OCI-LY3 (cell line): ENCODE data around the gene USP30.

Experiments used
- H2AFZ ChIP-seq: fragments of 200-600, 300-600 bp; shearing (Covaris generic); 2 replicates; pipeline ENCODE4 v1.6.0; 2014; ENCODE audit warnings: antibody characterized with exemption, low read depth, low read length
- H3K27ac ChIP-seq: fragments of 200-600, 300-600 bp; sonication (generic); 2 replicates; pipeline ENCODE4 v1.5.1; 2014; ENCODE audit warnings: mild to moderate bottlenecking, low read length, moderate library complexity, mixed read lengths
- H3K27me3 ChIP-seq: fragments of 200-600, 300-600 bp; sonication (generic); 2 replicates; pipeline ENCODE4 v1.6.1; 2014; ENCODE audit warnings: low read depth, low read length, mixed read lengths
- H3K36me3 ChIP-seq: fragments of 200-600, 300-600 bp; sonication (generic); replicated peaks from 2 replicates; pipeline ENCODE3; 2014; ENCODE audit warnings: low read depth, low read length, mixed read lengths
- H3K4me1 ChIP-seq: fragments of 300-600, 200-600 bp; sonication (generic); 2 replicates; pipeline ENCODE4 v1.6.1; 2014; ENCODE audit warnings: low read length, mixed read lengths
- H3K4me2 ChIP-seq: fragments of 200-600, 300-600 bp; sonication (generic); 2 replicates; pipeline ENCODE4 v1.6.1; 2014; ENCODE audit warnings: low read length, mixed read lengths
- H3K4me3 ChIP-seq: fragments of 300-600, 200-600 bp; sonication (generic); 2 replicates; pipeline ENCODE4 v1.5.1; 2014; ENCODE audit warnings: antibody characterized with exemption, mild to moderate bottlenecking, low read length, moderate library complexity
- H3K79me2 ChIP-seq: fragments of 300-600, 200-600 bp; shearing (Covaris generic); 2 replicates; pipeline ENCODE4 v1.6.1; 2014; ENCODE audit warnings: mild to moderate bottlenecking, low read length, mixed read lengths
- H3K9ac ChIP-seq: fragments of 300-600, 200-600 bp; shearing (Covaris generic); 2 replicates; pipeline ENCODE4 v1.6.0; 2014; ENCODE audit warnings: mild to moderate bottlenecking, low read length, moderate library complexity
- H3K9me3 ChIP-seq: fragments of 200-600, 300-600 bp; shearing (Covaris generic); 2 replicates; pipeline ENCODE4 v1.6.1; 2014; ENCODE audit warnings: low read length, mixed read lengths; ENCODE audit not compliant: insufficient read depth
- H4K20me1 ChIP-seq: fragments of 200-600, 300-600 bp; sonication (generic); 2 replicates; pipeline ENCODE4 v1.6.1; 2016; ENCODE audit warnings: low read length, mixed read lengths; ENCODE audit not compliant: insufficient read depth
- CTCF ChIP-seq: fragments of 200-600, 300-600 bp; sonication (generic); IDR thresholded peaks from 2 replicates; pipeline ENCODE4 v1.5.1; 2014; ENCODE audit warnings: antibody characterized with exemption, low read length, low read depth
- EZH2phosphoT487 ChIP-seq: fragments of 200-600 bp; shearing (Covaris generic); IDR thresholded peaks from 2 replicates; pipeline ENCODE4 v1.6.1; 2018; ENCODE audit warnings: antibody characterized with exemption, mixed run types, low read depth

USP30 gene

GRCh38 chr12:109124878-109125648, 72.7 kb downstream of the USP30 start:
- Histone ChIP-seq H3K27ac (no peak overlapping the region), H3K4me2 (no peak overlapping the region), H3K4me3 (no peak overlapping the region), H3K36me3 (no peaks in the 10 kb centered on the region), H3K79me2 (no peaks in the 10 kb centered on the region), H3K27me3 (no peaks in the 10 kb centered on the region; the same call in 1 of the 2 replicates), H3K9me3 (no peaks in the 10 kb centered on the region), H3K4me1 (peaks cover 5% of the 10 kb centered on the region; the same call in 1 of the 2 replicates), H2AFZ (no peak overlapping the region), H4K20me1 (no peaks in the 10 kb centered on the region), H3K9ac (no peak overlapping the region)
- TF ChIP-seq CTCF: no peak
- no peak for TF ChIP-seq EZH2phosphoT487

- Histone ChIP-seq H3K27me3 (peaks cover 2% of the 10 kb centered on the region), H3K4me1 (peaks cover 5% of the 10 kb centered on the region; the same call in 1 of the 2 replicates), H3K36me3 (no peaks in the 10 kb centered on the region), H3K9ac (no peak overlapping the region), H3K9me3 (no peaks in the 10 kb centered on the region), H3K4me2 (no peak overlapping the region), H3K4me3 (no peak overlapping the region), H3K79me2 (no peaks in the 10 kb centered on the region), H2AFZ (no peak overlapping the region), H3K27ac (no peak overlapping the region), H4K20me1 (no peaks in the 10 kb centered on the region)
- TF ChIP-seq EZH2phosphoT487 (no peak), CTCF (no peak)
Measured at GRCh38 chr12:109125791-109126190, 73.4 kb downstream of the USP30 start.

GRCh38 chr12:109126784-109127183, 74.4 kb downstream of the USP30 start:
- Histone ChIP-seq H3K36me3 (no peaks in the 10 kb centered on the region), H3K9ac (no peak overlapping the region), H3K4me3 (no peak overlapping the region), H2AFZ (no peak overlapping the region), H3K4me2 (no peak overlapping the region), H4K20me1 (no peaks in the 10 kb centered on the region), H3K4me1 (peaks cover 9% of the 10 kb centered on the region; the same call in 1 of the 2 replicates), H3K9me3 (no peaks in the 10 kb centered on the region), H3K27ac (no peak overlapping the region), H3K79me2 (no peaks in the 10 kb centered on the region), H3K27me3 (peaks cover 12% of the 10 kb centered on the region)
- no peak for TF ChIP-seq EZH2phosphoT487
- no peak for TF ChIP-seq CTCF

GRCh38 chr12:109127533-109128242, 75.3 kb downstream of the USP30 start:
- Histone ChIP-seq H3K27ac (no peak overlapping the region), H3K27me3 (peaks cover 20% of the 10 kb centered on the region), H3K4me2 (no peak overlapping the region), H2AFZ (no peak overlapping the region), H3K4me3 (no peak overlapping the region), H3K79me2 (no peaks in the 10 kb centered on the region), H4K20me1 (no peaks in the 10 kb centered on the region), H3K4me1 (peaks cover 6% of the 10 kb centered on the region; the same call in 1 of the 2 replicates), H3K9me3 (no peaks in the 10 kb centered on the region), H3K9ac (no peak overlapping the region), H3K36me3 (no peaks in the 10 kb centered on the region)
- no peak for TF ChIP-seq EZH2phosphoT487
